ENCODE results near the gene IRF5. TPM values are rescaled to one million over a fixed set of nuclear protein-coding genes. Genes with fewer than 3 reads are reported as not detected.
A peak's percentile ranks its signal among the peaks of the same experiment; 100 is the strongest.

Gene IRF5
- total RNA-seq, 1 donor: under 0.01 TPM

GRCh38 chr7:128924707-128925588 is 12.8 kb upstream of the IRF5 start:
- DNase-seq (ENCODE audit: insufficient read length, low spot score, missing footprints): peak; percentile 47
- Histone ChIP-seq H2AFZ (ENCODE audit: low read length) (no peak overlapping the region), H3K27me3 (ENCODE audit: insufficient read depth, low read length) (peaks cover 50% of the 10 kb centered on the region), H3K4me1 (ENCODE audit: insufficient read depth, low read length) (no peaks in the 10 kb centered on the region), H3K4me3 (ENCODE audit: insufficient read depth, low read length) (no peak overlapping the region), H4K20me1 (ENCODE audit: insufficient read depth, low read length) (no peaks in the 10 kb centered on the region), H3K36me3 (ENCODE audit: insufficient read depth, low read length) (no peaks in the 10 kb centered on the region), H3K4me2 (ENCODE audit: insufficient read depth, low read length) (no peak overlapping the region), H3K9me3 (ENCODE audit: low read depth, low read length) (no peaks in the 10 kb centered on the region), H3K27ac (ENCODE audit: low read depth, low read length) (no peak overlapping the region), H3K79me2 (ENCODE audit: insufficient read depth, low read length) (no peaks in the 10 kb centered on the region)
- no peak for TF ChIP-seq CTCF (IDR thresholded peaks at IDR 0.05; ENCODE audit: extremely low read depth, low read depth, low read length)

- Histone ChIP-seq H3K79me2 (ENCODE audit: insufficient read depth, low read length) (no peaks in the 10 kb centered on the region), H3K4me3 (ENCODE audit: insufficient read depth, low read length) (no peak overlapping the region), H3K27me3 (ENCODE audit: insufficient read depth, low read length) (peaks cover 24% of the 10 kb centered on the region), H3K4me2 (ENCODE audit: insufficient read depth, low read length) (no peak overlapping the region), H3K27ac (ENCODE audit: low read depth, low read length) (no peak overlapping the region), H4K20me1 (ENCODE audit: insufficient read depth, low read length) (no peaks in the 10 kb centered on the region), H3K36me3 (ENCODE audit: insufficient read depth, low read length) (no peaks in the 10 kb centered on the region), H3K4me1 (ENCODE audit: insufficient read depth, low read length) (no peaks in the 10 kb centered on the region), H2AFZ (ENCODE audit: low read length) (no peak overlapping the region), H3K9me3 (ENCODE audit: low read depth, low read length) (no peaks in the 10 kb centered on the region)
- no peak for TF ChIP-seq CTCF (IDR thresholded peaks at IDR 0.05; ENCODE audit: extremely low read depth, low read depth, low read length)
- DNase-seq (ENCODE audit: insufficient read length, low spot score, missing footprints): peak; percentile 23
Measured at GRCh38 chr7:128928159-128928813, 9.4 kb upstream of the IRF5 start.

- no peak for TF ChIP-seq CTCF (IDR thresholded peaks at IDR 0.05; ENCODE audit: extremely low read depth, low read depth, low read length)
- Histone ChIP-seq H3K4me2 (ENCODE audit: insufficient read depth, low read length) (no peak overlapping the region), H3K27ac (ENCODE audit: low read depth, low read length) (no peak overlapping the region), H3K9me3 (ENCODE audit: low read depth, low read length) (no peaks in the 10 kb centered on the region), H3K27me3 (ENCODE audit: insufficient read depth, low read length) (peaks cover 18% of the 10 kb centered on the region), H2AFZ (ENCODE audit: low read length) (no peak overlapping the region), H3K79me2 (ENCODE audit: insufficient read depth, low read length) (no peaks in the 10 kb centered on the region), H4K20me1 (ENCODE audit: insufficient read depth, low read length) (no peaks in the 10 kb centered on the region), H3K36me3 (ENCODE audit: insufficient read depth, low read length) (no peaks in the 10 kb centered on the region), H3K4me1 (ENCODE audit: insufficient read depth, low read length) (no peaks in the 10 kb centered on the region), H3K4me3 (ENCODE audit: insufficient read depth, low read length) (no peak overlapping the region)
- DNase-seq (ENCODE audit: insufficient read length, low spot score, missing footprints): peak; percentile 72
Measured at GRCh38 chr7:128928882-128929788, 8.6 kb upstream of the IRF5 start.
